Lower lobe of right lung (tissue), 2 donors: ENCODE results near the gene ACACA. TPM values are rescaled to one million over a fixed set of nuclear protein-coding genes. Genes with fewer than 3 reads are reported as not detected.

ENCODE experiments used
- ATAC-seq, 2 donors: fragments of 200-7000 bp; cut with Tn5 transposase; one replicate each; pipeline ENCODE4 v1.9.1; 2020 to 2022; ENCODE audit warnings: mild to moderate bottlenecking in 2 of 2, moderate library complexity in 2 of 2
- DNase-seq: peaks from one replicate; pipeline ENCODE4 v3.0.0-alpha.2; 2020
- H3K27ac ChIP-seq: fragments of 200-600 bp; one replicate; pipeline ENCODE4 v1.8.0; 2022
- H3K27me3 ChIP-seq: fragments of 200-600 bp; one replicate; pipeline ENCODE4 v1.8.0; 2022; ENCODE audit warnings: low read depth
- H3K36me3 ChIP-seq: fragments of 200-600 bp; one replicate; pipeline ENCODE4 v1.8.0; 2022; ENCODE audit warnings: mild to moderate bottlenecking
- H3K4me1 ChIP-seq: fragments of 200-600 bp; one replicate; pipeline ENCODE4 v1.8.0; 2022
- H3K4me3 ChIP-seq: fragments of 200-600 bp; one replicate; pipeline ENCODE4 v1.8.0; 2022; ENCODE audit warnings: mild to moderate bottlenecking
- H3K9me3 ChIP-seq: fragments of 200-600 bp; one replicate; pipeline ENCODE4 v1.8.0; 2022
- intact Hi-C: fragments of 100-400 bp; cut with DNase I; formaldehyde crosslinking; loops from one replicate; pipeline ENCODE4 v1.11.0; 2022
- total RNA-seq: library from RNA; stranded (reverse); fragmentation: NEBNext Ultra II Directional; extraction: Animal tissue kit (Norgen Biotek cat#: 25700); gene quantifications from one replicate; pipeline ENCODE4 v1.2.1, GENCODE V29; 2021
- TF ChIP-seq, protein P1 (sequence below): fragments of 200-600 bp; IDR thresholded peaks from one replicate; pipeline ENCODE4 v1.8.0; 2022; ENCODE audit warnings: antibody characterized with exemption, mild to moderate bottlenecking
- donor health status: DM: no; HTN: yes; CAD: no; lungs with severe emphysema.

The ACACA gene
- total RNA-seq, 1 donor from 2014 or later, result 132 TPM

- intact Hi-C loops, result no loop called here
- peak; percentile 71 to 73 for ATAC-seq
- no peaks in the 10 kb centered on the region for H3K9me3 ChIP-seq
- TF ChIP-seq, protein P1, sequence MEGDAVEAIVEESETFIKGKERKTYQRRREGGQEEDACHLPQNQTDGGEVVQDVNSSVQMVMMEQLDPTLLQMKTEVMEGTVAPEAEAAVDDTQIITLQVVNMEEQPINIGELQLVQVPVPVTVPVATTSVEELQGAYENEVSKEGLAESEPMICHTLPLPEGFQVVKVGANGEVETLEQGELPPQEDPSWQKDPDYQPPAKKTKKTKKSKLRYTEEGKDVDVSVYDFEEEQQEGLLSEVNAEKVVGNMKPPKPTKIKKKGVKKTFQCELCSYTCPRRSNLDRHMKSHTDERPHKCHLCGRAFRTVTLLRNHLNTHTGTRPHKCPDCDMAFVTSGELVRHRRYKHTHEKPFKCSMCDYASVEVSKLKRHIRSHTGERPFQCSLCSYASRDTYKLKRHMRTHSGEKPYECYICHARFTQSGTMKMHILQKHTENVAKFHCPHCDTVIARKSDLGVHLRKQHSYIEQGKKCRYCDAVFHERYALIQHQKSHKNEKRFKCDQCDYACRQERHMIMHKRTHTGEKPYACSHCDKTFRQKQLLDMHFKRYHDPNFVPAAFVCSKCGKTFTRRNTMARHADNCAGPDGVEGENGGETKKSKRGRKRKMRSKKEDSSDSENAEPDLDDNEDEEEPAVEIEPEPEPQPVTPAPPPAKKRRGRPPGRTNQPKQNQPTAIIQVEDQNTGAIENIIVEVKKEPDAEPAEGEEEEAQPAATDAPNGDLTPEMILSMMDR, result no peak
- no peaks in the 10 kb centered on the region for H3K4me1 ChIP-seq
- no peak overlapping the region for H3K4me3 ChIP-seq
- DNase-seq, result no peak
- H3K36me3 ChIP-seq, result no peaks in the 10 kb centered on the region
- H3K27me3 ChIP-seq, result no peaks in the 10 kb centered on the region
- no peak overlapping the region for H3K27ac ChIP-seq
These were observed 38.1 kb downstream of the ACACA start for GRCh38 chr17:37368577-37368976.

- no peaks in the 10 kb centered on the region for H3K36me3 ChIP-seq
- intact Hi-C loops, result no loop called here
- no peak for ATAC-seq
- no peaks in the 10 kb centered on the region for H3K27me3 ChIP-seq
- no peak for DNase-seq
- no peak overlapping the region for H3K4me3 ChIP-seq
- H3K9me3 ChIP-seq, result no peaks in the 10 kb centered on the region
- no peak overlapping the region for H3K27ac ChIP-seq
- peaks cover under 1% of the 10 kb centered on the region for H3K4me1 ChIP-seq
- TF ChIP-seq, protein P1, result no peak
These were observed 41.0 kb downstream of the ACACA start for GRCh38 chr17:37365589-37365988.

- Histone ChIP-seq H3K9me3 (no peaks in the 10 kb centered on the region), H3K27ac (no peak overlapping the region), H3K36me3 (no peaks in the 10 kb centered on the region), H3K27me3 (no peaks in the 10 kb centered on the region), H3K4me3 (no peak overlapping the region), H3K4me1 (peaks cover 26% of the 10 kb centered on the region)
- intact Hi-C loops, result no loop called here
- TF ChIP-seq, protein P1, result no peak
- ATAC-seq (no peak), DNase-seq (no peak)
These were observed 45.1 kb downstream of the ACACA start for GRCh38 chr17:37361543-37361942.

GRCh38 chr17:37360632-37361031, 46.0 kb downstream of the ACACA start:
- intact Hi-C loops, result no loop called here
- TF ChIP-seq, protein P1, result no peak
- peak overlapping the region; percentile 88 for H3K27ac ChIP-seq

DNA sequence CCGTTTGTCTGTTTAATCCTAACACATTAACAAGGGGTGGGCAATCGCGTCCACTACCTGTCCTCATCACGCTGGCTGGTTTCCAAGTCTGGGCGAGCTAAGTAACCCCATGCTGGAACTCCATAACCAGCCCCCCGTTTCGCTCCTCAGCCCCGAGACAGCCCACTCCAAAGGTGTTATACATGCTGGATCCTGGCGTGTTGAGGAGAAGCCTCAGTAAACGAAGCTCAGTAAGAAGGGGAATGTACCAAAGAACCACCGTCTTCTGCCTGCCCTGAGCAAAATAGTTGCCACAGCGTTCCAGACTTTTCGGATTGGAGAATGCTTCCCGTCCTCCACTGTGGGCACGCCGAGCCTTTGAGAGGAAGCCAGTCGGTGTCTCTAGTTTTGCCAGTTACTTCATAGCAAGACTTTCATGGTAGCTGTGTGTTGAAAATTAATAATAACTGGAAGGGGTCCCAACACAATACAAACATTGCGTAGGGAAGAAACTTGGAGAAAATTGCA, 46.9 kb downstream of the ACACA start:
- Histone ChIP-seq H3K27me3 (no peaks in the 10 kb centered on the region), H3K9me3 (no peaks in the 10 kb centered on the region), H3K4me1 (peaks cover 26% of the 10 kb centered on the region), H3K27ac (peak overlapping the region; percentile 88), H3K36me3 (no peaks in the 10 kb centered on the region), H3K4me3 (peak overlapping the region; percentile 94)
- intact Hi-C loops, result no loop called here
- TF ChIP-seq, protein P1, result no peak
- ATAC-seq (peak in 1 of 2 donors; percentile 2), DNase-seq (no peak)

More at GRCh38 chr17:37360632-37361031, 46.0 kb downstream of the ACACA start:
- Histone ChIP-seq H3K9me3 (no peaks in the 10 kb centered on the region), H3K4me3 (no peak overlapping the region), H3K4me1 (peaks cover 26% of the 10 kb centered on the region), H3K27me3 (no peaks in the 10 kb centered on the region), H3K36me3 (no peaks in the 10 kb centered on the region)
- DNase-seq, result no peak
- no peak for ATAC-seq
